Hepatocyte (in vitro differentiated cells): Measurements from ENCODE around the gene MGST3. TPM values are rescaled to one million over a fixed set of nuclear protein-coding genes. Genes with fewer than 3 reads are reported as not detected.

ENCODE experiments used
- DNase-seq: peaks from one replicate; pipeline ENCODE4 v3.0.0-alpha.2; 2016; ENCODE audit warnings: low spot score
- H2AFZ ChIP-seq: fragments of 200-600 bp; sonication (generic); 2 replicates; pipeline ENCODE4 v1.6.0; 2016; ENCODE audit warnings: antibody characterized with exemption, mild to moderate bottlenecking
- H3K27ac ChIP-seq: fragments of 200-600 bp; sonication (generic); 2 replicates; pipeline ENCODE4 v1.5.1; 2016; ENCODE audit warnings: mild to moderate bottlenecking
- H3K27me3 ChIP-seq: fragments of 200-600 bp; sonication (generic); 2 replicates; pipeline ENCODE4 v1.6.1; 2016
- H3K36me3 ChIP-seq: fragments of 200-600 bp; sonication (generic); replicated peaks from 2 replicates; pipeline ENCODE4 v1.5.1; 2016; ENCODE audit warnings: low read depth; ENCODE audit not compliant: insufficient read depth
- H3K4me1 ChIP-seq: fragments of 200-600 bp; sonication (generic); 2 replicates; pipeline ENCODE4 v1.5.1; 2016; ENCODE audit warnings: mild to moderate bottlenecking, moderate library complexity; ENCODE audit not compliant: insufficient read depth
- H3K4me2 ChIP-seq: fragments of 200-600 bp; sonication (generic); 2 replicates; pipeline ENCODE4 v1.6.0; 2016
- H3K4me3 ChIP-seq: fragments of 200-600 bp; sonication (generic); 2 replicates; pipeline ENCODE4 v1.5.1; 2016; ENCODE audit warnings: mild to moderate bottlenecking
- H3K79me2 ChIP-seq: fragments of 200-600 bp; sonication (generic); 2 replicates; pipeline ENCODE4 v1.6.0; 2017; ENCODE audit warnings: mild to moderate bottlenecking
- H3K9me2 ChIP-seq: fragments of 200-600 bp; sonication (generic); replicated peaks from 2 replicates; pipeline ENCODE4 v1.6.0; 2017; ENCODE audit warnings: mild to moderate bottlenecking; ENCODE audit not compliant: insufficient read depth
- H3K9me3 ChIP-seq: fragments of 200-600 bp; sonication (generic); 2 replicates; pipeline ENCODE4 v1.5.1; 2016; ENCODE audit warnings: low read depth, mild to moderate bottlenecking
- H4K20me1 ChIP-seq: fragments of 200-600 bp; sonication (generic); 2 replicates; pipeline ENCODE4 v1.6.0; 2016; ENCODE audit warnings: mild to moderate bottlenecking; ENCODE audit not compliant: insufficient read depth, poor library complexity, severe bottlenecking
- EZH2 ChIP-seq: fragments of 200-600 bp; sonication (generic); IDR thresholded peaks from 2 replicates; pipeline ENCODE4 v1.6.1; 2016; ENCODE audit warnings: antibody characterized with exemption, mild to moderate bottlenecking, borderline replicate concordance
- EZH2phosphoT487 ChIP-seq: fragments of 200-600 bp; sonication (generic); IDR thresholded peaks from one replicate; pipeline ENCODE4 v1.6.1; 2018; ENCODE audit warnings: antibody characterized with exemption, mild to moderate bottlenecking, low read depth, moderate library complexity; ENCODE audit not compliant: unreplicated experiment, severe bottlenecking
- WGBS: methylation state at CpG from one replicate; pipeline ENCODE4 v1.1.6; 2016; ENCODE audit warnings: low lambda C conversion rate; ENCODE audit errors: missing lambda C conversion rate; 5-methylcytosine and 5-hydroxymethylcytosine counted together
- polyA plus RNA-seq: library from polyadenylated mRNA; unstranded; fragments of >200 nt; fragmentation: Nextera tagmentation; extraction: Ambion mirVana; gene quantifications from 2 replicates; pipeline ENCODE4 v1.2.1, GENCODE V29; 2016
- total RNA-seq: library from RNA; depleted of rRNA; stranded (reverse); fragments of >200 nt; gene quantifications from 2 replicates; pipeline ENCODE4 v1.2.3, GENCODE V29; 2014
- TF ChIP-seq, protein P1 (sequence below): fragments of 200-600 bp; sonication (generic); IDR thresholded peaks from 2 replicates; pipeline ENCODE4 v1.5.1; 2016; ENCODE audit warnings: antibody characterized with exemption, mild to moderate bottlenecking; ENCODE audit not compliant: poor library complexity

Gene MGST3
- total and polyA plus RNA-seq, 2 experiments from 2014 or later: 188 to 470 TPM

- 98% methylated on average over 2 of the region's 2 CpGs for whole genome bisulfite sequencing
- no peaks in the 10 kb centered on the region for H3K36me3 ChIP-seq
Observed at GRCh38 chr1:165686971-165687433, 56.0 kb downstream of the MGST3 start.

DNA sequence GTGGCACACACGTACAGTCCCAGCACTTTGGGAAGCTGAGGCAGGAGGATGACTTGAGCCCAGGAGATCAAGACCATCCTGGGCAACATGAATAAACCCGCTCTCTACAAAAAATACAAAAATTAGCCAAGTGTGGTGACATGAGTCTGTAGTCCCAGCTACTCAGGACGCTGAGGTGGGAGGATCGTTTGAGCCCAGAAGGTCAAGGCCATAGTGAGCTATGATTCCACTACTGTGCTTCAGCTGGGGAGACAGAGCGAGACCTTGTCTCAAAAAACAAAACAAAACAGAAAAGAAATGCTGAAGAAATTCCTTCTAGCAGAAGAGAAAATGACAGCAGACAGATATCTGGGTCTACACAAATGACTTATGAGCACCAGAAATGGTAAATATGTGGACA lies 57.0 kb downstream of the MGST3 start:
- WGBS: 97% methylated on average over 5 of the region's 5 CpGs
- Histone ChIP-seq H3K9me3 (no peaks in the 10 kb centered on the region), H3K27ac (no peak overlapping the region), H3K9me2 (no peaks in the 10 kb centered on the region), H3K4me1 (no peaks in the 10 kb centered on the region), H4K20me1 (no peaks in the 10 kb centered on the region), H3K79me2 (peaks cover 65% of the 10 kb centered on the region), H3K36me3 (no peaks in the 10 kb centered on the region), H3K27me3 (no peaks in the 10 kb centered on the region), H3K4me3 (no peak overlapping the region), H3K4me2 (no peak overlapping the region), H2AFZ (no peak overlapping the region)
- TF ChIP-seq EZH2 (no peak), EZH2phosphoT487 (no peak)
- TF ChIP-seq, protein P1, sequence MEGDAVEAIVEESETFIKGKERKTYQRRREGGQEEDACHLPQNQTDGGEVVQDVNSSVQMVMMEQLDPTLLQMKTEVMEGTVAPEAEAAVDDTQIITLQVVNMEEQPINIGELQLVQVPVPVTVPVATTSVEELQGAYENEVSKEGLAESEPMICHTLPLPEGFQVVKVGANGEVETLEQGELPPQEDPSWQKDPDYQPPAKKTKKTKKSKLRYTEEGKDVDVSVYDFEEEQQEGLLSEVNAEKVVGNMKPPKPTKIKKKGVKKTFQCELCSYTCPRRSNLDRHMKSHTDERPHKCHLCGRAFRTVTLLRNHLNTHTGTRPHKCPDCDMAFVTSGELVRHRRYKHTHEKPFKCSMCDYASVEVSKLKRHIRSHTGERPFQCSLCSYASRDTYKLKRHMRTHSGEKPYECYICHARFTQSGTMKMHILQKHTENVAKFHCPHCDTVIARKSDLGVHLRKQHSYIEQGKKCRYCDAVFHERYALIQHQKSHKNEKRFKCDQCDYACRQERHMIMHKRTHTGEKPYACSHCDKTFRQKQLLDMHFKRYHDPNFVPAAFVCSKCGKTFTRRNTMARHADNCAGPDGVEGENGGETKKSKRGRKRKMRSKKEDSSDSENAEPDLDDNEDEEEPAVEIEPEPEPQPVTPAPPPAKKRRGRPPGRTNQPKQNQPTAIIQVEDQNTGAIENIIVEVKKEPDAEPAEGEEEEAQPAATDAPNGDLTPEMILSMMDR: no peak
- no peak for DNase-seq

More at GRCh38 chr1:165686971-165687433, 56.0 kb downstream of the MGST3 start:
- TF ChIP-seq EZH2phosphoT487: no peak
- no peak for TF ChIP-seq EZH2
- TF ChIP-seq, protein P1: no peak
- no peaks in the 10 kb centered on the region for H3K27me3 ChIP-seq
- no peaks in the 10 kb centered on the region for H3K9me2 ChIP-seq
- H4K20me1 ChIP-seq: no peaks in the 10 kb centered on the region
- no peak overlapping the region for H2AFZ ChIP-seq
- no peak overlapping the region for H3K27ac ChIP-seq
- no peaks in the 10 kb centered on the region for H3K9me3 ChIP-seq
- DNase-seq: no peak
- peaks cover 65% of the 10 kb centered on the region for H3K79me2 ChIP-seq
- no peak overlapping the region for H3K4me3 ChIP-seq
- H3K4me2 ChIP-seq: no peak overlapping the region
- H3K4me1 ChIP-seq: no peaks in the 10 kb centered on the region

- WGBS: 87% methylated on average over 7 of the region's 7 CpGs
- DNase-seq: peak; percentile 5
- Histone ChIP-seq H2AFZ (no peak overlapping the region), H3K79me2 (peaks cover 41% of the 10 kb centered on the region), H3K4me1 (peaks cover 4% of the 10 kb centered on the region), H3K36me3 (no peaks in the 10 kb centered on the region), H3K4me2 (no peak overlapping the region), H3K27me3 (no peaks in the 10 kb centered on the region), H4K20me1 (no peaks in the 10 kb centered on the region), H3K4me3 (no peak overlapping the region), H3K27ac (no peak overlapping the region), H3K9me3 (no peaks in the 10 kb centered on the region), H3K9me2 (no peaks in the 10 kb centered on the region)
- TF ChIP-seq EZH2 (no peak), EZH2phosphoT487 (no peak)
- TF ChIP-seq, protein P1: no peak
Observed at GRCh38 chr1:165695031-165695430, 64.0 kb downstream of the MGST3 start.

DNA sequence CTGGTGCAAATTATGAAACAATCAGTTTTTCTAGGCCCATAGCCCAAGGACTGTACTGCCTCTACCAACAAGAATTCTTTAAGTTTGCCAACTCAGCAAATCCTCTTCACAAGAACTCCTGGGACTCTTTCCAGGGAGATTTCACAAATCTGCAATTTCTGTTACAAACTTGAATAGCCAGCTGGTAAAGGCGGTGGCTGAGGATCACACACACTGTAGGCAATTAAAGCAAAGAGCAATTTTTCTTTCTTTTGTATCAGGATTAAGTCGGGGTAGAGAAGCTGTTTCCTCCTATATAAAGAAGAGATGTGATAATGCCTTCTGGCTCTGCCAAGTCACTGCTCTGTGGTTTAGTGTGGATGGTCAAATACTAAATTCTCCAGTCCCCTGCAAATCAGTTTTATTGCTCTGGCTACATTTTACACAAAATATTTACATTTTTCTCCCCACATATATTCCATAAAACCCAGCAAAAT lies 65.6 kb downstream of the MGST3 start:
- H2AFZ ChIP-seq: no peak overlapping the region
- H3K9me2 ChIP-seq: no peaks in the 10 kb centered on the region
- H3K27ac ChIP-seq: peak overlapping the region; percentile 99
- no peaks in the 10 kb centered on the region for H4K20me1 ChIP-seq
- peaks cover 25% of the 10 kb centered on the region for H3K79me2 ChIP-seq
- H3K27me3 ChIP-seq: no peaks in the 10 kb centered on the region
- no peaks in the 10 kb centered on the region for H3K36me3 ChIP-seq
- H3K9me3 ChIP-seq: no peaks in the 10 kb centered on the region
- 35% methylated on average over 2 of the region's 2 CpGs for WGBS
- DNase-seq: peak; percentile 73
- H3K4me1 ChIP-seq: peaks cover 4% of the 10 kb centered on the region
- H3K4me2 ChIP-seq: peak overlapping the region; percentile 83
- TF ChIP-seq, protein P1: no peak
- TF ChIP-seq EZH2 (no peak), EZH2phosphoT487 (no peak)
- no peak overlapping the region for H3K4me3 ChIP-seq
